ENCODE results near the gene CRMP1.

DNA sequence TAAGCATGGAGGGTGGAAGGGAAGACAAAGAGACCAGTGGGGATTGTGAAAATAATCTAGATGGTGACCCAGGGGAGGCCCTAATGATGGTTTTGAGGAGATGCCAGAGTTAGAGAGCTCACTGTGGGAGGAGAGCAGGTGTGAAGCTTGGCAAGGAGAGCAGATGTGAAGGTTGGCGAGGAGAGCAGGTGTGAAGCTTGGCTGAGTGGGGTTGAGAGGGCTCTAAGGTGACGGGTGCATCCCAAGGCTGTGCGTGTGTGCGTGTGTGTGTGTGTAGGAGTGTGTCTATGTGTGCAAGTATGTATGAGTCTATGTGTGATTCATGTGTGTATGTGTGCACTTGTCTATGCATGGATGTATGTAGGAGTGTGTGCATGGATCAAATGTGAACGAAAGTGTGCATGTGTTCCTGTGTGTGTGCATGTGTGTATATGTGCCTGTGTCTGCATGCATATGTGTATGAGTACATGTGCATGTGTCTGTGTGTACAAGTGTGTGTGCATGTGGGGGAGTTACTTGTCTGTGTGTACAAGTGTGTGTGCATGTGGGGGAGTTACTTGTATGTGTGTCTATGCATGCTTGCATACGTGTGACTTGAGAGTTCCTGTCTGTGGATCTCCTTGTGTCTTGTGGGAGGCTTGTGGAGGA is 109.9 kb downstream of the CRMP1 start:
- no peak for TF ChIP-seq CTCF (conservative IDR thresholded peaks at IDR 0.05; ENCODE audit: low read length)
- TF ChIP-seq EZH2phosphoT487 (IDR thresholded peaks at IDR 0.05; ENCODE audit: borderline replicate concordance), result no peak

All from Loucy (cell line).